HepG2 (cell line): Measurements from ENCODE around the gene CARHSP1. TPM values are rescaled to one million over a fixed set of nuclear protein-coding genes. Genes with fewer than 3 reads are reported as not detected.

ENCODE experiments used
- HNF1A ChIP-seq, 2 experiments: sonication (generic) in 1 of 2; formaldehyde crosslinking in 1 of 2; IDR thresholded peaks; 2 replicates each; pipeline versions ENCODE4 v1.4.0 to v1.6.1; 2016 to 2020; ENCODE audit warnings: borderline replicate concordance in 1 of 2, low read depth in 1 of 2, mild to moderate bottlenecking in 1 of 2, missing genetic modification reagents in 1 of 2
- HOXA7 ChIP-seq: sonication (generic); formaldehyde crosslinking; IDR thresholded peaks from 2 replicates; pipeline ENCODE4 v1.8.1; 2022; ENCODE audit warnings: mild to moderate bottlenecking, missing genetic modification reagents, moderate library complexity
- PLRG1 ChIP-seq: fragments of 450-650 bp; conservative IDR thresholded peaks from 2 replicates; pipeline ENCODE4 v1.6.1; 2016
- POGZ ChIP-seq: sonication (generic); formaldehyde crosslinking; IDR thresholded peaks from 2 replicates; pipeline ENCODE4 v1.4.0; 2020; ENCODE audit warnings: mild to moderate bottlenecking, missing genetic modification reagents
- POLR2AphosphoS5 ChIP-seq: IDR thresholded peaks from 2 replicates; pipeline ENCODE4 v1.6.1; 2012; ENCODE audit warnings: low read depth, low read length
- SCMH1 ChIP-seq: sonication (generic); formaldehyde crosslinking; IDR thresholded peaks from 2 replicates; pipeline ENCODE4 v1.9.0; 2021; ENCODE audit warnings: missing genetic modification reagents, mild to moderate bottlenecking, borderline replicate concordance
- SIN3A ChIP-seq: IDR thresholded peaks from 2 replicates; pipeline ENCODE4 v1.6.1; 2011; ENCODE audit warnings: low read depth, mild to moderate bottlenecking, control low read depth, low read length, borderline replicate concordance
- STAG1 ChIP-seq: sonication (generic); formaldehyde crosslinking; IDR thresholded peaks from 2 replicates; pipeline ENCODE4 v1.4.0; 2020; ENCODE audit warnings: missing genetic modification reagents
- TEAD2 ChIP-seq: sonication (generic); formaldehyde crosslinking; IDR thresholded peaks from 2 replicates; pipeline ENCODE4 v1.9.0; 2021; ENCODE audit warnings: missing genetic modification reagents
- YY1 ChIP-seq: IDR thresholded peaks from 2 replicates; pipeline ENCODE4 v1.6.1; 2011; ENCODE audit warnings: low read length, low read depth, moderate library complexity, mild to moderate bottlenecking; ENCODE audit not compliant: insufficient read depth, insufficient replicate concordance
- ZBTB42 ChIP-seq: sonication (generic); formaldehyde crosslinking; IDR thresholded peaks from 2 replicates; pipeline ENCODE4 v1.5.0; 2020; ENCODE audit warnings: mild to moderate bottlenecking, missing genetic modification reagents
- ZBTB49 ChIP-seq: sonication (generic); formaldehyde crosslinking; IDR thresholded peaks from 2 replicates; pipeline ENCODE4 v1.4.0; 2020; ENCODE audit warnings: missing genetic modification reagents, borderline replicate concordance
- ZFP36L1 ChIP-seq: sonication (generic); formaldehyde crosslinking; IDR thresholded peaks from 2 replicates; pipeline ENCODE4 v1.8.0; 2022; ENCODE audit warnings: mild to moderate bottlenecking, missing genetic modification reagents, moderate library complexity
- ZNF101 ChIP-seq: sonication (generic); formaldehyde crosslinking; IDR thresholded peaks from 2 replicates; pipeline ENCODE4 v1.4.0; 2020; ENCODE audit warnings: mild to moderate bottlenecking, low read depth, missing genetic modification reagents, borderline replicate concordance
- ZNF264 ChIP-seq: sonication (generic); formaldehyde crosslinking; IDR thresholded peaks from 2 replicates; pipeline ENCODE4 v1.4.0; 2020; ENCODE audit warnings: missing genetic modification reagents
- ZNF383 ChIP-seq: sonication (generic); formaldehyde crosslinking; IDR thresholded peaks from 2 replicates; pipeline ENCODE4 v1.4.0; 2020; ENCODE audit warnings: missing genetic modification reagents, mild to moderate bottlenecking, borderline replicate concordance
- ZNF598 ChIP-seq: sonication (generic); formaldehyde crosslinking; IDR thresholded peaks from 2 replicates; pipeline ENCODE4 v1.5.1; 2020; ENCODE audit warnings: mild to moderate bottlenecking, missing genetic modification reagents, borderline replicate concordance
- ZNF672 ChIP-seq: sonication (generic); formaldehyde crosslinking; IDR thresholded peaks from 2 replicates; pipeline ENCODE4 v1.8.1; 2022; ENCODE audit warnings: missing genetic modification reagents
- ZNF710 ChIP-seq: sonication (generic); formaldehyde crosslinking; IDR thresholded peaks from 2 replicates; pipeline ENCODE4 v1.5.0; 2020; ENCODE audit warnings: mild to moderate bottlenecking, missing genetic modification reagents, borderline replicate concordance
- polyA plus RNA-seq, 8 experiments: library from polyadenylated mRNA; depleted of rRNA in 3 of 8; stranded (reverse) in 7 of 8; unstranded in 1 of 8; fragments of >200 nt; fragmentation: Illumina TruSeq in 4 of 8; extraction: Trizol in 4 of 8; gene quantifications; 2 replicates each; pipeline versions ENCODE4 v1.2.1 to v1.2.3, GENCODE V29; 2011 to 2016; ENCODE audit warnings: low read depth in 4 of 8, missing spikeins in 1 of 8, mixed read lengths in 1 of 8; ENCODE audit not compliant: insufficient read depth in 1 of 8
- total RNA-seq, 5 experiments: library from RNA; depleted of rRNA; stranded (reverse); fragments of >200 nt; fragmentation: Illumina TruSeq; extraction: Trizol; gene quantifications; 2 replicates each; pipeline ENCODE4 v1.2.3, GENCODE V29; 2016; ENCODE audit warnings: low read depth in 1 of 5

Gene CARHSP1
- total and polyA plus RNA-seq, 2 of the 13 experiments (the other 11 are each of a cell fraction or from before 2014, with no cell fraction given): 173 to 345 TPM

- peak; percentile 64; the same call in 1 of the 2 replicates for TF ChIP-seq ZNF710
- no peak for TF ChIP-seq YY1
- TF ChIP-seq ZNF383: no peak
- TF ChIP-seq PLRG1: no peak
- no peak for TF ChIP-seq STAG1 (CRISPR knock-in tag)
- no peak for TF ChIP-seq HNF1A (IDR thresholded peaks at IDR 0.05; ENCODE audit: low read depth)
- peak; percentile 69; the same call in 1 of the 2 replicates for TF ChIP-seq HNF1A (CRISPR knock-in tag; IDR thresholded peaks at IDR 0.05; ENCODE audit: borderline replicate concordance)
- peak; percentile 89; the same call in 1 of the 2 replicates for TF ChIP-seq SIN3A
- TF ChIP-seq ZNF672 (CRISPR knock-in tag): no peak
- no peak for TF ChIP-seq SCMH1 (CRISPR knock-in tag)
- TF ChIP-seq ZFP36L1 (CRISPR knock-in tag): 0 out of 2 replicates have a peak, but pooled peaks have one; percentile 29
- TF ChIP-seq POLR2AphosphoS5: no peak
- TF ChIP-seq ZNF101 (CRISPR knock-in tag): no peak
- 0 out of 2 replicates have a peak, but pooled peaks have one; percentile 70 for TF ChIP-seq ZBTB49 (CRISPR knock-in tag)
- no peak for TF ChIP-seq HOXA7 (CRISPR knock-in tag)
- no peak for TF ChIP-seq ZBTB42 (CRISPR knock-in tag)
- TF ChIP-seq ZNF598 (CRISPR knock-in tag): no peak
- no peak; the same call in 1 of the 2 replicates for TF ChIP-seq POGZ (CRISPR knock-in tag)
- TF ChIP-seq TEAD2 (CRISPR knock-in tag): 0 out of 2 replicates have a peak, but pooled peaks have one; percentile 21
- no peak for TF ChIP-seq ZNF264
These were observed 2.5 kb downstream of the CARHSP1 start (continued) for GRCh38 chr16:8866118-8866883.
